ENCODE data around the gene PPP2R5E. TPM values are rescaled to one million over a fixed set of nuclear protein-coding genes. Genes with fewer than 3 reads are reported as not detected.

Gene PPP2R5E
- total and polyA plus RNA-seq, 2 donors (not counting 3 experiments of a cell fraction or from before 2014, with no cell fraction given): 4.9 to 52.5 TPM

GRCh38 chr14:63467440-63468072 lies 75.6 kb downstream of the PPP2R5E start:
- POLR2A ChIA-PET: no interaction called here
- dilution Hi-C loops (cut with MboI; ENCODE audit: extremely low pct_ligation_motif_present, low sequenced_read_pairs): no loop called here
- intact Hi-C loops (cut with micrococcal nuclease): no loop called here
- Histone ChIP-seq H3K27me3 (ENCODE audit: control insufficient read depth in 2 of 2, insufficient read depth in 2 of 2, low read length in 2 of 2) (no peaks in the 10 kb centered on the region), H2AFZ (ENCODE audit: low read depth, low read length) (no peak overlapping the region), H3K9ac (replicated peaks; ENCODE audit: extremely low read depth, insufficient read depth, low read length) (no peak overlapping the region), H3K4me3 (replicated peaks in 1 of 3; ENCODE audit: insufficient read depth in 1 of 3, low read depth in 1 of 3, low read length in 3 of 3) (no peak overlapping the region), H3K79me2 (ENCODE audit: control insufficient read depth, insufficient read depth, low read length) (peaks cover 61% of the 10 kb centered on the region), H4K20me1 (replicated peaks; ENCODE audit: control insufficient read depth, extremely low read depth, insufficient read depth, low read length) (peaks cover 9% of the 10 kb centered on the region), H3K9me3 (replicated peaks; ENCODE audit: control insufficient read depth, insufficient read depth, low read length) (no peaks in the 10 kb centered on the region), H3K9me1 (replicated peaks; ENCODE audit: control insufficient read depth, extremely low read depth, insufficient read depth, low read length) (no peaks in the 10 kb centered on the region), H3K27ac (ENCODE audit: insufficient read depth, low read depth, low read length) (no peak overlapping the region), H3K36me3 (ENCODE audit: control insufficient read depth in 2 of 2, extremely low read depth in 1 of 2, insufficient read depth in 2 of 2, low read length in 2 of 2) (no peaks in the 10 kb centered on the region), H3K4me1 (ENCODE audit: control insufficient read depth, extremely low read depth, insufficient read depth, low read length) (peaks cover 16% of the 10 kb centered on the region), H3K4me2 (ENCODE audit: insufficient read depth, low read length) (no peak overlapping the region)
- DNase-seq (ENCODE audit: low read depth, low spot score) (no peak), FAIRE-seq (no peak)
- no TSS peak for BruUV-seq (replicated peaks)
- CTCF ChIA-PET: no interaction called here
- no peak for TF ChIP-seq MAX (IDR thresholded peaks at IDR 0.05; ENCODE audit: insufficient read depth, insufficient read length)
- no peak for TF ChIP-seq POLR2A (IDR thresholded peaks at IDR 0.05; ENCODE audit: low read depth, low read length)
- no peak for TF ChIP-seq GATA2 (IDR thresholded peaks at IDR 0.05; ENCODE audit: insufficient read depth, insufficient read length, low read depth, low read length)
- no peak for TF ChIP-seq CTCF (IDR thresholded peaks at IDR 0.05; ENCODE audit: extremely low read depth in 1 of 2, insufficient read depth in 1 of 2, low read depth in 1 of 2, low read length in 2 of 2)
- no peak for TF ChIP-seq POLR2AphosphoS5 (IDR thresholded peaks at IDR 0.05; ENCODE audit: insufficient read depth, low read depth, low read length)
- no peak for TF ChIP-seq EZH2 (IDR thresholded peaks at IDR 0.05; ENCODE audit: borderline replicate concordance, low read depth, low read length, severe bottlenecking)
- TF ChIP-seq JUN (IDR thresholded peaks at IDR 0.05; ENCODE audit: borderline replicate concordance, insufficient read depth, insufficient read length, low read depth): no peak
- no peak for TF ChIP-seq MYC (IDR thresholded peaks at IDR 0.05; ENCODE audit: low read depth, low read length)
- no peak for TF ChIP-seq FOS (IDR thresholded peaks at IDR 0.05; ENCODE audit: borderline replicate concordance, insufficient read depth, low read length)

Measured in endothelial cell of umbilical vein (primary cell).